Neural progenitor cell (in vitro differentiated cells): ENCODE results near the gene TPCN2.

Experiments
- CTCF ChIP-seq: fragments of 200-600 bp; sonication (generic); IDR thresholded peaks from 2 replicates; pipeline ENCODE4 v1.5.1; 2017; ENCODE audit warnings: antibody characterized with exemption, mild to moderate bottlenecking
- EZH2 ChIP-seq: fragments of 200-600 bp; sonication (generic); IDR thresholded peaks from 2 replicates; pipeline ENCODE4 v1.6.1; 2017; ENCODE audit warnings: antibody characterized with exemption, mild to moderate bottlenecking, moderate library complexity
- EZH2phosphoT487 ChIP-seq: fragments of 200-600 bp; sonication (generic); IDR thresholded peaks from 2 replicates; pipeline ENCODE4 v1.6.1; 2017; ENCODE audit warnings: antibody characterized with exemption

- no peak for TF ChIP-seq CTCF
- no peak for TF ChIP-seq EZH2phosphoT487
- no peak for TF ChIP-seq EZH2
Measured at GRCh38 chr11:69173925-69174581, 125.3 kb downstream of the TPCN2 start.
